Medulla oblongata (tissue), 1 donor: Measurements from ENCODE around the gene JUNB.

ENCODE experiments used
- DNase-seq: peaks from one replicate; pipeline ENCODE4 v3.0.0-alpha.2; 2015; ENCODE audit errors: extremely low spot score

Gene JUNB

GRCh38 chr19:12842511-12842910, 51.2 kb downstream of the JUNB start:
- no peak for DNase-seq
